NB4 (cell line): ENCODE measurements around the gene PTN.
"Not testable (repeated sequence)": the region's sequence is repeated elsewhere in the genome, so short reads cannot be mapped to it uniquely, and the experiment has no call there.

Source experiments
- DNase-seq: peaks from one replicate; pipeline ENCODE4 v3.0.0; 2010; ENCODE audit warnings: low read depth
- H3K4me3 ChIP-seq: one replicate; pipeline ENCODE4 v1.5.1; 2011; ENCODE audit warnings: mild to moderate bottlenecking, low read depth, low read length, moderate library complexity
- CTCF ChIP-seq: IDR thresholded peaks from one replicate; pipeline ENCODE4 v1.5.1; 2012; ENCODE audit warnings: low read depth, low read length
- MYC ChIP-seq: IDR thresholded peaks from 2 replicates; pipeline ENCODE4 v1.6.1; 2011; ENCODE audit warnings: low read depth, low read length
- POLR2A ChIP-seq: IDR thresholded peaks from 2 replicates; pipeline ENCODE4 v1.6.1; 2011; ENCODE audit warnings: mild to moderate bottlenecking; ENCODE audit not compliant: insufficient read length; ENCODE audit errors: extremely low read depth
- TF ChIP-seq, protein P1 (sequence below): IDR thresholded peaks from 2 replicates; pipeline ENCODE4 v1.6.1; 2011; ENCODE audit warnings: low read depth, low read length

The PTN gene

DNA sequence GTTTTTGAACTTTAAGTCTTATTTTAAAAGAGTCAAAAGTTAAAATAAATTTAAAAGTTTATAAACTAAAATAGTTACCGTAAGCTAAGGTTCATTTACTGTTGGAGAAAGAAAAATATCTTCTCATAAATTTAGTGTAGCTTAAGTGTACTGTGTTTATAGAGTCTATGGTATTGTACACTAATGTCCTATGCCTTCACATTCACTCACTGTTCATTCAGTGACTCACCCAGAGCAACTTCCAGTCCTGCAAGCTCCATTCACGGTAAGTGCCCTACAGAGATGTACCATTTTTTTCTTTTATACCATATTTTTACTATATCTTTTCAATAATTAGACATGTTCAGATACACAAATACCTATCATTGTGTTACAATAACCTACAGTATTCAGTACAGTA lies 97.6 kb downstream of the PTN start:
- no peak for TF ChIP-seq CTCF
- no peak for TF ChIP-seq MYC
- TF ChIP-seq, protein P1, sequence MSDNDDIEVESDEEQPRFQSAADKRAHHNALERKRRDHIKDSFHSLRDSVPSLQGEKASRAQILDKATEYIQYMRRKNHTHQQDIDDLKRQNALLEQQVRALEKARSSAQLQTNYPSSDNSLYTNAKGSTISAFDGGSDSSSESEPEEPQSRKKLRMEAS: no peak
- TF ChIP-seq POLR2A: no peak
- no peak for DNase-seq
- H3K4me3 ChIP-seq: no peak overlapping the region

DNA sequence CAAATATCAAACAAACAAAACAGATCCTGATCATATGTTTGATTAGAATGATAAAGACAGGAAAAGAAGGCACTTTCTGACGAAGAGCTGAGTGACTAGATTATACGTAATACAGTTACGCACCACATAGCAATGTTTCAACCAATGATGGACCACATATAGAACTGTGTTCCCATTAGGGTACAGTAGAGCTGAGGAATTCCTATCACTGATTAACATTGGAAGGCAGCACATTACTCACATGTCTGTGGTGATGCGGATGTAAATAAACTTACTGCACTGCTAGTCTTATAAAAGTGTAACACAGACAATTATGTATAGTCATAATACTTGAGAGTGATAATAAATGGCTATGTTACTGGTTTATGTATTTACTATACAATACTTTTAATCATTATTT lies 98.3 kb downstream of the PTN start:
- TF ChIP-seq POLR2A (no peak), MYC (no peak), CTCF (no peak)
- TF ChIP-seq, protein P1: no peak
- no peak for DNase-seq

DNA sequence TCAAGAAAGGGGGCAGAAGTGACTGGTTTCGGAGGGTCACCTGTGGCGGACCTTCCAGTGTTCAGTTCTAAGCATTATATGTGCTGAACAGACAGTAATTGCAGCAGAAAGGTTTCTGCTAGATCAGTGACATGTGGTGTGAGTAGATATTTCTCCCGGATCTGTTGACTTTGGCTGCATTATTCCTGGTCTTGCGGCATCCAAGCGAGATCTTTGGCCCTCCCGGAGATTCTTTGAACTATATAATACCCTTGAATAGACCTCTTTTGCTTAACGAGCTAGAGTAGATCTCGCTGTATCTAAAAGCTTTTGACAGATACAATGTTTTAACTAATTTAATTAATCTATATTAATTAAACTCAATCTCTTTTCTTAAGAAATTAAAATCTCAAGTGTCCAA lies 99.8 kb downstream of the PTN start:
- no peak overlapping the region for H3K4me3 ChIP-seq
- TF ChIP-seq CTCF (no peak), MYC (no peak), POLR2A (no peak)
- TF ChIP-seq, protein P1: no peak
- DNase-seq: no peak

More for the DNA sequence above, 98.3 kb downstream of the PTN start:
- no peak overlapping the region for H3K4me3 ChIP-seq

GRCh38 chr7:137242616-137243015 lies 100.9 kb downstream of the PTN start:
- no peak overlapping the region for H3K4me3 ChIP-seq
- no peak for TF ChIP-seq CTCF
- no peak for TF ChIP-seq POLR2A
- TF ChIP-seq MYC: no peak
- TF ChIP-seq, protein P1: no peak
- DNase-seq: no peak

GRCh38 chr7:137241655-137242360 lies 101.7 kb downstream of the PTN start:
- TF ChIP-seq, protein P1: no peak
- TF ChIP-seq POLR2A: no peak
- TF ChIP-seq CTCF: no peak
- TF ChIP-seq MYC: no peak
- DNase-seq: no peak
- H3K4me3 ChIP-seq: no peak overlapping the region

DNA sequence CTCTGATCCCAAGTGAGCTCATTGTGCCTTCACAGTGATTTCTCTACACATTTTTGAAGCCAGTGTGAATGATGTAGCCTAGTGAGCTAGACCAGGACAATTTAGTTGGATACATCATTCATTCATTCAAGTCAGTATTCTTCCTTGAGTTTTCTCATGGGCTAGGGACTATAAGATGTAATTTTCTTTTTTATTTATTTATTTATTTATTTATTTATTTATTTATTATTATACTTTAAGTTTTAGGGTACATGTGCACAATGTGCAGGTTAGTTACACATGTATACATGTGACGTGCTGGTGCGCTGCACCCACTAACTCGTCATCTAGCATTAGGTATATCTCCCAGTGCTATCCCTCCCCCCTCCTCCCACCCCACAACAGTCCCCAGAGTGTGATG lies 104.3 kb downstream of the PTN start:
- not testable (repeated sequence) for DNase-seq

More for the DNA sequence above, 104.3 kb downstream of the PTN start:
- not testable (repeated sequence) for H3K4me3 ChIP-seq
